ENCODE data around the gene CRACR2A.

DNA sequence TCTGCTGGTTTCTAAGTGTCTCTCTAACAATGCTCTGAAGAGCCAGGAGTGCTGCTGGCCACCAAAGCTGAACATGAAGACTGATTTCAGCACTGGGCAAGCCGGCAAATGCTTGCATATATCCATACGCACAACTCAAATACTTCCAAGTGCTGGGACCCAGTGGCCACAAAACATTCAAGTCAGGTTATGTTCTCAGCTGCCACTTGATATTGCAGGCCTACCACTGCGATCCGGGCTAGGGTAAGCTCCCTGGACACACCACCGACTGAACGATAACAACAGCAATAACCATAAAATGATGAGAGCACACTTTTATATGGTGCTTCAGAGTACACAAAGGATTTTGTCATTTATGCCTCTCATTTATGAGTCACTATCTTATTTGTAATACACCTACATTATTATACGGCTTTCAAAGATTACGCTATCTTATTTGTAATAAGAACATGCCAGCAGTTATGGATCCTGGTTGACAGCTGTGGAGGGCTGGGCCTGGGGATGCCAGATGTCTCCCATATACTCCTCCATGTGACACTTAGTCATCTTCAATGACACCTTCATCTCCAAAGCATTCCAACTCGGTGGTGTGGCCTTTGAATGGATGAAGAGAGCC is 35.5 kb downstream of the CRACR2A start:
- TF ChIP-seq, protein P1, sequence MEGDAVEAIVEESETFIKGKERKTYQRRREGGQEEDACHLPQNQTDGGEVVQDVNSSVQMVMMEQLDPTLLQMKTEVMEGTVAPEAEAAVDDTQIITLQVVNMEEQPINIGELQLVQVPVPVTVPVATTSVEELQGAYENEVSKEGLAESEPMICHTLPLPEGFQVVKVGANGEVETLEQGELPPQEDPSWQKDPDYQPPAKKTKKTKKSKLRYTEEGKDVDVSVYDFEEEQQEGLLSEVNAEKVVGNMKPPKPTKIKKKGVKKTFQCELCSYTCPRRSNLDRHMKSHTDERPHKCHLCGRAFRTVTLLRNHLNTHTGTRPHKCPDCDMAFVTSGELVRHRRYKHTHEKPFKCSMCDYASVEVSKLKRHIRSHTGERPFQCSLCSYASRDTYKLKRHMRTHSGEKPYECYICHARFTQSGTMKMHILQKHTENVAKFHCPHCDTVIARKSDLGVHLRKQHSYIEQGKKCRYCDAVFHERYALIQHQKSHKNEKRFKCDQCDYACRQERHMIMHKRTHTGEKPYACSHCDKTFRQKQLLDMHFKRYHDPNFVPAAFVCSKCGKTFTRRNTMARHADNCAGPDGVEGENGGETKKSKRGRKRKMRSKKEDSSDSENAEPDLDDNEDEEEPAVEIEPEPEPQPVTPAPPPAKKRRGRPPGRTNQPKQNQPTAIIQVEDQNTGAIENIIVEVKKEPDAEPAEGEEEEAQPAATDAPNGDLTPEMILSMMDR (IDR thresholded peaks at IDR 0.05), result no peak
- TF ChIP-seq PHF8 (IDR thresholded peaks at IDR 0.05; ENCODE audit: borderline replicate concordance, low read depth) (no peak), POLR2A (IDR thresholded peaks at IDR 0.05; ENCODE audit: low read length) (no peak), GATA3 (IDR thresholded peaks at IDR 0.05; ENCODE audit: borderline replicate concordance) (no peak), RNF2 (IDR thresholded peaks at IDR 0.05; ENCODE audit: borderline replicate concordance, low read depth) (no peak)
- TF ChIP-seq, protein P2, sequence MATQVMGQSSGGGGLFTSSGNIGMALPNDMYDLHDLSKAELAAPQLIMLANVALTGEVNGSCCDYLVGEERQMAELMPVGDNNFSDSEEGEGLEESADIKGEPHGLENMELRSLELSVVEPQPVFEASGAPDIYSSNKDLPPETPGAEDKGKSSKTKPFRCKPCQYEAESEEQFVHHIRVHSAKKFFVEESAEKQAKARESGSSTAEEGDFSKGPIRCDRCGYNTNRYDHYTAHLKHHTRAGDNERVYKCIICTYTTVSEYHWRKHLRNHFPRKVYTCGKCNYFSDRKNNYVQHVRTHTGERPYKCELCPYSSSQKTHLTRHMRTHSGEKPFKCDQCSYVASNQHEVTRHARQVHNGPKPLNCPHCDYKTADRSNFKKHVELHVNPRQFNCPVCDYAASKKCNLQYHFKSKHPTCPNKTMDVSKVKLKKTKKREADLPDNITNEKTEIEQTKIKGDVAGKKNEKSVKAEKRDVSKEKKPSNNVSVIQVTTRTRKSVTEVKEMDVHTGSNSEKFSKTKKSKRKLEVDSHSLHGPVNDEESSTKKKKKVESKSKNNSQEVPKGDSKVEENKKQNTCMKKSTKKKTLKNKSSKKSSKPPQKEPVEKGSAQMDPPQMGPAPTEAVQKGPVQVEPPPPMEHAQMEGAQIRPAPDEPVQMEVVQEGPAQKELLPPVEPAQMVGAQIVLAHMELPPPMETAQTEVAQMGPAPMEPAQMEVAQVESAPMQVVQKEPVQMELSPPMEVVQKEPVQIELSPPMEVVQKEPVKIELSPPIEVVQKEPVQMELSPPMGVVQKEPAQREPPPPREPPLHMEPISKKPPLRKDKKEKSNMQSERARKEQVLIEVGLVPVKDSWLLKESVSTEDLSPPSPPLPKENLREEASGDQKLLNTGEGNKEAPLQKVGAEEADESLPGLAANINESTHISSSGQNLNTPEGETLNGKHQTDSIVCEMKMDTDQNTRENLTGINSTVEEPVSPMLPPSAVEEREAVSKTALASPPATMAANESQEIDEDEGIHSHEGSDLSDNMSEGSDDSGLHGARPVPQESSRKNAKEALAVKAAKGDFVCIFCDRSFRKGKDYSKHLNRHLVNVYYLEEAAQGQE (IDR thresholded peaks at IDR 0.05), result no peak

Data from A549 (cell line).